Osteocyte (in vitro differentiated cells): ENCODE measurements around the gene PILRB. TPM values are rescaled to one million over a fixed set of nuclear protein-coding genes. Genes with fewer than 3 reads are reported as not detected.

Experiments
- DNase-seq: peaks from one replicate; pipeline ENCODE4 v3.0.0; 2021; ENCODE audit warnings: mixed read lengths; ENCODE audit not compliant: unreplicated experiment; ENCODE audit errors: extremely low spot score
- H3K27ac Mint-ChIP-seq: one replicate; pipeline ENCODE4 v1.8.0; 2021; ENCODE audit warnings: mild to moderate bottlenecking, mixed read lengths; ENCODE audit not compliant: unreplicated experiment
- H3K27me3 Mint-ChIP-seq: one replicate; pipeline ENCODE4 v1.8.0; 2021; ENCODE audit warnings: mixed read lengths; ENCODE audit not compliant: unreplicated experiment
- H3K36me3 Mint-ChIP-seq: one replicate; pipeline ENCODE4 v1.8.0; 2021; ENCODE audit warnings: mixed read lengths; ENCODE audit not compliant: unreplicated experiment
- H3K4me1 Mint-ChIP-seq: one replicate; pipeline ENCODE4 v1.8.0; 2021; ENCODE audit warnings: mixed read lengths; ENCODE audit not compliant: unreplicated experiment
- H3K4me3 Mint-ChIP-seq: one replicate; pipeline ENCODE4 v1.8.0; 2021; ENCODE audit warnings: mild to moderate bottlenecking, moderate library complexity, mixed read lengths; ENCODE audit not compliant: unreplicated experiment
- H3K9me3 Mint-ChIP-seq: one replicate; pipeline ENCODE4 v1.8.0; 2021; ENCODE audit warnings: mixed read lengths; ENCODE audit not compliant: unreplicated experiment
- total RNA-seq: library from RNA; stranded (reverse); gene quantifications from 2 replicates; pipeline ENCODE4 v1.2.1, GENCODE V29; 2021
- TF ChIP-seq, protein P1 (sequence below): fragments of 200-600 bp; sonication (generic); IDR thresholded peaks from 2 replicates; pipeline ENCODE4 v1.5.0; 2021; ENCODE audit warnings: antibody characterized with exemption, mild to moderate bottlenecking, moderate library complexity

Gene PILRB
- total RNA-seq, 1 donor from 2014 or later: 38.7 TPM

- Mint-ChIP-seq H3K4me3 (no peak overlapping the region), H3K9me3 (no peaks in the 10 kb centered on the region), H3K27me3 (peaks cover 30% of the 10 kb centered on the region), H3K4me1 (no peaks in the 10 kb centered on the region), H3K27ac (no peak overlapping the region), H3K36me3 (no peaks in the 10 kb centered on the region)
- TF ChIP-seq, protein P1, sequence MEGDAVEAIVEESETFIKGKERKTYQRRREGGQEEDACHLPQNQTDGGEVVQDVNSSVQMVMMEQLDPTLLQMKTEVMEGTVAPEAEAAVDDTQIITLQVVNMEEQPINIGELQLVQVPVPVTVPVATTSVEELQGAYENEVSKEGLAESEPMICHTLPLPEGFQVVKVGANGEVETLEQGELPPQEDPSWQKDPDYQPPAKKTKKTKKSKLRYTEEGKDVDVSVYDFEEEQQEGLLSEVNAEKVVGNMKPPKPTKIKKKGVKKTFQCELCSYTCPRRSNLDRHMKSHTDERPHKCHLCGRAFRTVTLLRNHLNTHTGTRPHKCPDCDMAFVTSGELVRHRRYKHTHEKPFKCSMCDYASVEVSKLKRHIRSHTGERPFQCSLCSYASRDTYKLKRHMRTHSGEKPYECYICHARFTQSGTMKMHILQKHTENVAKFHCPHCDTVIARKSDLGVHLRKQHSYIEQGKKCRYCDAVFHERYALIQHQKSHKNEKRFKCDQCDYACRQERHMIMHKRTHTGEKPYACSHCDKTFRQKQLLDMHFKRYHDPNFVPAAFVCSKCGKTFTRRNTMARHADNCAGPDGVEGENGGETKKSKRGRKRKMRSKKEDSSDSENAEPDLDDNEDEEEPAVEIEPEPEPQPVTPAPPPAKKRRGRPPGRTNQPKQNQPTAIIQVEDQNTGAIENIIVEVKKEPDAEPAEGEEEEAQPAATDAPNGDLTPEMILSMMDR: no peak
- DNase-seq: no peak
These were observed 26.8 kb downstream of the PILRB start for GRCh38 chr7:100384628-100385294.

DNA sequence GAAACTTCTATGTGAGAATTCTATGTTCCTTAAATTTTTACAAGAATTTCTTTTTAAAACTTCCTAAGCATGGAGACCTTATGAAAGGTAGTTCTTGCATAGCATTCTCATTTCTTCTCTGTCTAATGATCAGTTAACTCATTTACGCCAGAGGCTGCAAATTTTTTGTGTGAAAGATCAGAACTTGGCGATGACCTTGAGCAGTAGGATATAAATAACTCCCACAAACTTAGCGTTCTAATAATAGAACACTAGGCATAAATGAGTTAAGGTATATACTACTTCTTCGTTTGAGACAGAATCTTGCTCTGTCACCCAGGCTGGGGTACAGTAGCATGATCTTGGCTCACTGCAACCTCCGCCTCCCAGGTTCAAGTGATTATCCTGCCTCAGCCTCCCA, 29.0 kb downstream of the PILRB start:
- Mint-ChIP-seq H3K4me3 (no peak overlapping the region), H3K27ac (no peak overlapping the region)
- TF ChIP-seq, protein P1: no peak

GRCh38 chr7:100387695-100388094, 29.8 kb downstream of the PILRB start:
- Mint-ChIP-seq H3K27ac (no peak overlapping the region), H3K27me3 (peaks cover 49% of the 10 kb centered on the region), H3K9me3 (no peaks in the 10 kb centered on the region), H3K4me1 (no peaks in the 10 kb centered on the region), H3K4me3 (no peak overlapping the region), H3K36me3 (no peaks in the 10 kb centered on the region)
- DNase-seq: no peak
- TF ChIP-seq, protein P1: no peak

More for the DNA sequence above, 29.0 kb downstream of the PILRB start:
- H3K9me3 Mint-ChIP-seq: no peaks in the 10 kb centered on the region
- DNase-seq: no peak
- no peaks in the 10 kb centered on the region for H3K4me1 Mint-ChIP-seq
- no peaks in the 10 kb centered on the region for H3K36me3 Mint-ChIP-seq
- H3K27me3 Mint-ChIP-seq: peaks cover 43% of the 10 kb centered on the region

DNA sequence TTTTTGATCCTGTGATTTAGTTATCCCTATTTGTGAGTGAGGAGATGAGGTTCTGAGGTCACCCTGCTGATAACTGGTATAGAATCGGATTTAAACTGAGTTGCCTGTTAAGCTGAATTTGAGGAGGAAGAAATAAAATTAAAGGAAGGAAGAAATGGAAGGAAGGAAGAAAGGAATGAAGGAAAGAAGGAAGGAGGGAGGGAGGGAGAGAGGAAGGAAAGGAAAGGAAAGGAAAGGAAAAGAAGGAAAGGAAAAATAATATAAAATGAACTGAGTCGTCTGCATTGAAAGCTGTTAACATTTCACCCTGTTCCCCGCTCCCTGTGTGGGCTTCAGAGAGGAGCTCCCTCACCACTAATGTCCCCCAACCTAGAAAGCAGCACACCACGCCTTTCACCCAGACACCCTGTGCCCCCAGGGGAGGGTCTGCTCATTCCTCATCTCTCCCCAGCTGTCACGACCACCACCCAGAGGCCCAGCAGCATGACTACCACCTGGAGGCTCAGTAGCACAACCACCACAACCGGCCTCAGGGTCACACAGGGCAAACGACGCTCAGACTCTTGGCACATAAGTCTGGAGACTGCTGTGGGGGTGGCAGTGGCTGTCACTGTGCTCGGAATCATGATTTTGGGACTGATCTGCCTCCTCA, 31.6 kb downstream of the PILRB start:
- Mint-ChIP-seq H3K4me3 (no peak overlapping the region), H3K36me3 (no peaks in the 10 kb centered on the region), H3K27ac (no peak overlapping the region), H3K4me1 (no peaks in the 10 kb centered on the region), H3K27me3 (peaks cover 49% of the 10 kb centered on the region), H3K9me3 (no peaks in the 10 kb centered on the region)
- DNase-seq: no peak
- TF ChIP-seq, protein P1: no peak

- Mint-ChIP-seq H3K4me3 (no peak overlapping the region), H3K9me3 (no peaks in the 10 kb centered on the region), H3K27me3 (peaks cover 50% of the 10 kb centered on the region), H3K27ac (no peak overlapping the region), H3K36me3 (no peaks in the 10 kb centered on the region), H3K4me1 (no peaks in the 10 kb centered on the region)
- TF ChIP-seq, protein P1: no peak
- no peak for DNase-seq
These were observed 32.5 kb downstream of the PILRB start for GRCh38 chr7:100390286-100391009.
